DMS53 treated with DMSO at 0.1 percent for 48 hours (cell line): ENCODE measurements around the gene ORC5.
"Not testable (repeated sequence)": the region's sequence is repeated elsewhere in the genome, so short reads cannot be mapped to it uniquely, and the experiment has no call there.

Experiments used
- DNase-seq: peaks from one replicate; lab custom pipeline; 2025; ENCODE audit not compliant: unreplicated experiment; lab: John Stamatoyannopoulos, UW

ORC5 gene

DNA sequence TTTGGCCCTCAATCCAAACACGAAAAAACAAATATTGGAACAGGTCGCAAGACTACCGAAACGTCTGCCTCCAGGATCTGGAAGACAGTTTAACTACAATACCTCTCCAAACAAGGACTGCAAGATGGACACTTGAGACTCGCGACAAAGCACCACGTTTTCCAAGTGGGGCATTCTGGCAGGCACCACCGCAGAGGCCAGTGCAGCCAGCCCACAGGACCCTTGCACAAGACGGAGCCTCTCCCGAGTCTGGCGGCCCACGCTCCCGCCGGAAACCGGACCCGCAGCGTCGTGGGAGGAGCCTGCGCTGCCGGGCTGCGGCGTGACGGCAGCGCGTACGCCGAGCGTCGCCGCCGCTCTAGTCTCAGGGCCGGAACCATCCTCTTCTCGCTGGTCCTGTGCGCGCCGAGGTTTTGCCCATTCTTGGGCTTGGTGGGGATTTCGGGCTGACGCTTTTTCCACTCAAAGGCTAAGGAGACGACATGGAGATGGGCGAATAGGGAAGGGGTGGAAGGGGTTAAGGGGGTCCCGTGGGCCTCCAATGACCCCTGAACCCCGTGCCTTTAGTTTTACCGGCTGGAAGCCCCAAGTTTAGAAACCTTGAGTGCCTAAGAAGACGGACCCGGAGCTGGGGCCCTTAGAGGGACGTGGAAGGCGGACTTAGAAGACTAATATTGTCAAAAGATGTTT is at the start of gene ORC5:
TSS of gene ORC5 (minus strand) at position 283 of the 690 bp plus-strand sequence. CDS start at position 174, 109 bp downstream.
- peak; percentile 82 for DNase-seq

DNA sequence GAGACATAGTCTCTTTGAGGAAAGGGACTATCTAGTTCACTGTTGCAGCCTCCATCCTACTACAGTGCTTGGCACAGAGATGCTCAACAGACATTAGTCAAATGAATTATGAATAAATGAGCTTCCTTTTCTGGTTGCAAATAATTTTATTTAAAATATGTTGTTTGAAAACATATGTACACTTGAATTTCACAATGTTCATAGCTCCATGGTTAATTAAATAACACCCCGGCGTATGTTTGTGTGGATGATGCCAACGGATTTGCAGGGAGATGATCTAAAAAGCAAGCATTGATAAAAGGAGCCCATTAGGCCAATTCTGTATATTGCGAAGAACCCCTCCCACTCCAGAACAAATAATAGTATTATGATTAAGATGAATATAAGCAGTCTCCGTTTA is 47.8 kb upstream of the ORC5 start:
- DNase-seq, result no peak

DNA sequence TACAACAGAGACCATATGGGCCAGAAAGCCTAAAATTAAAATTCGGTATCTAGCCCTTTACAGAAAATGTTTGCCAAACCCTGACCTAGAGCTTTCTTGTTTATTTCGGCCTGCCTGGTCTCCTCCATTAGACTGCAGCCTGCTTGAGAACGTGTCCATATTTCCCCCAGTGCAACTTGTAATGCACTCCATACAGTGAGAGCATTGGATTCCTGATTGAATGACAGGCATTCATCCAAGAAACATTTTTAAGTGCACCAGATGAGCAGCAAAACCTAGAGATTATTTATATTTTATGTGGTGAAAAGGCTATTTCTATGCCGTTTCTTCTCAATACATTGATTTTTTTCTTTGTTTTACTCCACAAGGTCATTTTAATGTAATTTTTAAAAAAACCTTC is 47.4 kb upstream of the ORC5 start:
- no peak for DNase-seq

DNA sequence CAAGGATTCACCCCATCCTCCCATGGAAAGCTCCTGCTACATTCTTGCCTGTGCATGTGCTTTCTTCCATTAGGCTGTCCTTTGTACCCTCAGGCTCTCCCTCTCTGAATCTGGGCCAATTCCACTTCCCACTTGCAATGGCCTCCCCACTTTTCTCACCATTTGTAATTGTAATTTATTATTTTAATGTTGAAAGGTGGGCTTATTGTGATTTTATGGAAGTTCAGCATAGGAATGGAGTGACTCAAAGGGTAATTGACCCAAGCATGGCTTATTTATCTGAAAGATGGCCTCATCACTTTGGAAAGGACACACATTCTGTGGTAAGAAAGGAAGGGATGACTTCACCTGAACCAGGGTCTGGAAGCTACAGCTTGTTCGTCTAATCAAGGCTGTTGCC is 46.9 kb upstream of the ORC5 start:
- DNase-seq, result no peak

DNA sequence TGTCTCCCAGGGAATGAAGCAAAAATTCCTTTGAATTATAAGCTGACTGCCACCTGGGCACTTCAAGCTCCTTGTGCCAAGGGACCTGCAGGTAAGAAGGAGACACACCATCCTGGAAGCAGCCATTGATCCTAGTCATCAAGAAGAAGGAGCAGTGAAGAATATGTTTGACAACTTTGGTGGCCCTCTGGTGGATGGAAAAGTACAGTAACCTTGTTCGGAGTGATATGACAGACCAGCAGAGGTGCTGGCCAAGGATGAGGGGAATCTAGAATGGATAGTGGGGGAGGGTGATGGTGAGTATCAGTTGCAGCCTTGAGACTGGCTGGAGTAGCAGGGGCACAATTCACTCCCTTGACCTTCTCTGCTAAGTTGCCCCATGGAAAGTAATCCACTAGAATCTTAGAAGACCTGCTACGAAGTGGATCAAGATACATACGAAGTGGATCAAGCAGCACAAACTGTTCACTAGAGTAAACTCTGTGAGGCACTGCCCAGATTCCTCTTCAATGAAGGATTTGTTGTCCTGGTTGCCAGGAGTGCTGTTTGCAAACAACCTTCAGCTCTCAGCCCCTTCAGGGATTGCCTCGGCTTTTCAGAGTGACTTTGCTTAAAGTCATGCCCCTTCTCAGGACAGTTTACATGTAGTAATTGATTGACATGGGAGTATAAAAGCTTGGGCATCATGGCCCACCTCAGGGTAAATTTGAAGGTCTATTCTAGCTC is 44.8 kb upstream of the ORC5 start:
- no peak for DNase-seq

DNA sequence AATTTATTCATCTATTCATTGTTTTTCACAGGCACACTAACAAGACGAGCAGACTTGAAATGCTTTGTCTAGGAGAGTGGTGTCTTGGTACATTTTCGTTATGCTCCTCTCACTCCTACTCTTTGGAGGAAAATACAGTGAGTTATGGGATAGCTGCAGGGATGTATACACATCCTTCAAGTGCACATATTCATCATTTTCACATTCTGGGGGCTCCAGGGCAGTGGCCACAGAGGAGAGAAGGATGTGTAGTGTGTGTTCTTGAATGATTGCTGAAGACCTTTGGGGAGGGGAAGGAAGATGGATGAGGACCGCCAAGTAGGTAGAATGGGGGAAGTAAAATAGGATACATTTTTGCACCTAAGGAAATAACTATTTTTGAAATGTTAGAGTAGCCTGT is 34.8 kb upstream of the ORC5 start:
- DNase-seq, result no peak

DNA sequence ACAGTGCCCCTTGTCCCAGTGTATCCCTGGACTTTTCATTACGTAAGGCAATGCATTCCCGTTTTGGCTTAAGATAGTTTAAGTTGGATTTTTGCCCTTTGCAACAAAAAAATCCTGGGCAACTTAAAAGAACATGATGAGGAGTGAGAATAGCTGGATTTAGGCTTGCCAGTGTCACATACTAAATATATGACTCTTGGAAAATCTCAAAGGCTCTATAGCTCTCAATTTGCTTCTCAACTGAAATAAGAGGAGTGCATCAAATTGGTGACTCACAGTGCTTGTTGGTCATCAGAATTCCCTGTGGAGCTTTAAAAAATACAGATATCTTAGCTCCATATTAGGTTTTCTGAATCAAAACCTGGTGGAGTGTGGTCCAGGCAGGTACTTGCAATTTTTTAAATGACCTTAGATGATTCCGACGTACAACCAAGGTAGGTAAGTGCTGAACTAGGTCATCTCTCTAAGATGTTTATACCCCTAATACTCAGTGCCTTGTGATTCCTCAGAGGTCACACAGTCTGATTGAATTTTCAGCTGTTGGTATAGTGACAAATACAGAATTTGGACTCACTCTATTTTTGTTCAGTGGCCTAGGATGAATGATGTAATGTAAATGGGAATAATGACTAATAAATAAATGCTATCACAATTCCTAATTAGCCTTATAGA is 33.9 kb upstream of the ORC5 start:
- no peak for DNase-seq

DNA sequence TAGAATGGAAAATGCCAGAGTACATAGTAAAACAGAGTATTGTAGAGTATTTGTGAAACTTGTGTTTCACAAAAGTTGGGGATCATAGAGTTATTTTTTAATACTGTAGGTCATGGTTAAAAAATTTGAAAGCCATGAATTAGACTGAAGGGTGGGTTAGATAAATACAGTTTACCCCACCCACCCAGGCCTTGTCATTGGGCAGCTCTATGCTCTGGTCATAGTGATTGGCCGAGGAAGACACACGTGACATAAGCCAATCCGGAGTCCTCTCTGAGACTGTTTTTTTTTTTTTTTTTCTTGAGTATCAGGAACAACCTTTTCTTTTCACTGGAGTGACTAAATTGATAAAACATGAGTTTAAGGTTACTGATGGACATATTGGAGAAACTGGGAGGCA is 33.3 kb upstream of the ORC5 start:
- no peak for DNase-seq

DNA sequence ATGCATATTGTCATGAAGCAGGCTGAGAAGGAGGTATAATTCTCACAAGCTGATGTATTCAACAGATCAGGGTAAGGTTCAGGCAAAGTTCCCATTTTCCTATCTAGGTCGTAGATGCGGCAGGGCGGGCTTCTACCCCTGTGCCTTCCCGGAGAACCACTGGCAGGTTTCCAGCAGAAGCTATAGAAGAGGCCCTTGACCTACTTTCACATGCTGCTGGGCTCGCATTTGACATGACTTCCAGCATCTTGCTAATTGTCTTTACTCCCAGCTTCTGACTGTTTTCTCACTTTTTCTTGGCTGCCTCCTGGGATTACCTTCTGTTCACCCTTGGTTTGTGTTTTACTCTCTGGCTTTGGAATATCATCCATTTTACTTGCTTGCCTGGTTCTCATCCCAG is 32.6 kb upstream of the ORC5 start:
- DNase-seq, result peak; percentile 66

DNA sequence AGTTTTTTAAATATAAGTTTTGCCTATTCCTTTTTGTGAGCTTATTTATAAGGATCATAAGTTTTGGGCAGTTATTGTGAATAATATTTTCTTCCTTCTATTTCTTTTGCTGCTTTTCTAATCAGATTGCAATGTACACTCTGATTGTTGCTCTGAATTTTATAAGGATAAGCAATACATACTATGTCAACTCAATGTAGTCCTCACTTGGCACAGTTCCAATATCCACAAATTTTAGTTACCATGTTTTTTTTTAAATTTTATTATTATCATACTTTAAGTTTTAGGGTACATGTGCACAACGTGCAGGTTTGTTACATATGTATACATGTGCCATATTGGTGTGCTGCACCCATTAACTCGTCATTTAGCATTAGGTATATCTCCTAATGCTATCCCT is 27.2 kb upstream of the ORC5 start:
- not testable (repeated sequence) for DNase-seq

DNA sequence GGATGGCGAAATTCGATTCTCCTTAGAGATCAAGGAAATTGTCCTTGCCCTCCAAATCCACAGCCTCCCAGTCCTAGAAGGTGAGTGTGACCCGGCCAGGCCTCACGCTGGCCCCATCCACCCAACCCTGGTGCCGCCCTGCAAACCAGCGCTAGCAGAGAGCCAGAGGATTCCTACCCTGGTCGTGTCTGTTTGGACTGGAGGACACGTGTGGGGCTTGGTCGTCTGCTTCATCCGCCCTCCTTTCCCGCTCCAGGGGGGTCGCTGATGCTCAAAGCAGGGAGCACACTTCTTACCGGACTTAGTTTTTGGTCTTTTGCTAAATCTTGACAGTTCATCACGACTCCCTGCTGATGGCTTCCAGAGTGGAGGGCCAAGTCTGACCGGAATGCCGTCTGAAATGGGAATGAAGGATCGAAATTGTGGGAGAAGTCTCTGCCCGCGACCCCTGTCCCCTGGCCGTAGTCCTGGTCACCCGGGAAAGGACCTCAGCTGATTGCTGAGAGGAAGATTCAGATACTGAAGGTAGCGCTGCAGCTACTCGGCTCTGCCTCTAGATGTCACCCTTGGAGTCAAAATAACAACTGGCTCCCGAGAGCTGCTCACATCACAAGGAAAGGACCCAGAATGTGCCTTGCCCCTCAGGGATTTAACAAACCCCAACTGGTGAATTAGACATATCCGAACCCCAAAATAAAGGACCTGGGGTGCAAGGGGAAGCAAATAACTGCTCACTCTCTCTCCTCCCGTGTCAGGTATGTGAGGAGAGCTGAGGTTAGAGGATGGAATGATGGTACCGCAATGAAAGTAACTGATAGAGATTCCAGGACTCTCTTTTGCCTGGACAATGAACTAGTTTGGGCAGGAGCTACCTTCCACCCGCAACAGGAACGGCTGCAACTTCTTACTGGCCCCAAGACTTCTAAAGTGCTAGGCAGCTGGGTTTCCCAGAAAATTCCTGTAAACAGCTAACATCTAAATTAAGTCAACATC is 23.5 kb upstream of the ORC5 start:
- peak; percentile 76 for DNase-seq

DNA sequence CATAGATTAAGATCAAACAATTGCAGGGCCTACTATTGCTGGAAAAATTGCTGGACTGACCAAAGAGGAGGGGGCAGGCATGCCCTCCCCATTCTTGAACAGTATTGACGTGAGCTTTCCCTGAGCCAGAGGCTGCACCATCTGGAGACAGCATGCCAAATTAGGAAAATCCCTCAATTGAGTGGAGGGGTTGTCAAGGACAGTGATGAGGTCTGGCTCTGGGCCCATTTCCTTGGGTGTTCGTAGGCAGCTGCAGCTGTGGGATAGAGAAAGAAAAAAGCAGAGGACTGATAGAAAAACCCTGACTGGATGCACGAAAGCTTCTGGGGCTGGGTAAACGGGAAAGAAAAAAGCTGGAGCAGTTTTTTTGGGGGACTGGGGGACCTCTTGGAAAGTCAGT is 22.8 kb upstream of the ORC5 start:
- DNase-seq, result no peak

DNA sequence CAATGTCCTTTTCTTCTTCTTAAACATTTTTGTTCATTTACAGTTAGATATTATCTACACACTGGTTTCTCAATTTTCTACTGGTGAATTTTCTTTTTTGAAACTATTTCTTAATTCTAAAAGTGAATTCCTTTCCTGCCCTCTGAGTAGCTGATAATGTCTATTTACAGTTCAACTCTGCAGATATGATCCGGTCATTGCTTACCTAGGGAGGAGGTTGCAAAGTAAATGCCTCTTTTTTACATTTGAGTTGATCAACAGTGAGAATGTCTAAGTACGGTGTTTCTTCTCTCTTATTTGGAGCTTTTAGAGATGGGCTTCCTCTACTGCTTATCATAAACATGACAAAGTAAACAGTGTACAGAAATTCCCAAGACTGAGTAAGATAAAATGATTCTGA is 20.6 kb upstream of the ORC5 start:
- no peak for DNase-seq

DNA sequence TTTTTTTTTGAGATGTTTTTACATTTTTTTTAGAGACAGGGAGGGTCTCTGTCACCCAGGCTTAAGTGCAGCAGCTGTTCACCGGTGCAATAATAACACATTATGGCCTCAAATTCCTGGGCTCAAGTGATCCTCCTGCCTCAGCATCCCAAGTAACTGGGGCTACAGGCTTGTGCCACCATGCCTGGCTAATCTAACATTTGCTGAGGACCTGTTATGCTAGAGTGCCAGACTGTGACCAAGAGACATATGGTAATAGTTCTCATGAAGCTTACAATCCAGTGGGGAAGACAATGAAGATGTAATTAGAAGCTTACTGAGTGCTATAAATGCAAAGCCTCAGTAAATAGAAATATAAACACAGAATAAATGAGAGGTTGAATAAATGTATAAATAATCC is 17.6 kb upstream of the ORC5 start:
- no peak for DNase-seq

DNA sequence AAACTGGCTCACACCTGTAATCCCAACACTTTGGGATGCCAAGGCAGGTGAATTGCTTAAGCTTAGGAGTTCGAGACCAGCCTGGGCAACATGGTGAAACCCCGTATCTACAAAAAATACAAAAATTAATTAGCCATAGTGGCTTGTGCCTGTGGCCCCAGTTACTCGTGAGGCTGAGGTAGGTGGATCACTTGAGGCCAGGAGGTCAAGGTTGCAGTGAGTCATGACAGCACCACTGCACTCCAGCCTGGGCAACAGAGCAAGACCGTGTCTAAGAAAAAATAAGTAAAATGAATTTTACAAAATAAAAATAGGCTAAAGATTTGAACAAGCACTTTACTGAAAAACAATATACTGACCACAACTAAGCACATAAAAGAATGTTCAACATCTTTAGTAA is 9.8 kb upstream of the ORC5 start:
- DNase-seq, result no peak

DNA sequence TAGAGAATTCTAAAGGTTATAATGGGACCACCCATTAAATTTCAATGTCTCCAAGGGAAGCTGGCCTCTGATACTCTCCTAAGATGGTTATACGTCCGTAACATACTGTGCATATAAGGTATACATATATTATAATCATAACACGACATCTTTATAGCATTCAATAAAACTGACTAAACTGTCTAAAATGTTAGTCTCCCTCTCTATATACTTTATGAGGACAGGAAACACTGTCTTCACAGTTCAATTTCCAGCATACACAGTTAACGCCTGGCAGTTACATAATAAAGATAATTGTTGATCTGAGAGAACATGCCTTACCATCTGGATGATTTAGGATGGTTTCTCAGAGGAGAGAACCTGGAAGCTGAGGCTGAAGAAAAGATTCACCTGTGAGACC is 1.2 kb upstream of the ORC5 start:
- DNase-seq, result no peak

DNA sequence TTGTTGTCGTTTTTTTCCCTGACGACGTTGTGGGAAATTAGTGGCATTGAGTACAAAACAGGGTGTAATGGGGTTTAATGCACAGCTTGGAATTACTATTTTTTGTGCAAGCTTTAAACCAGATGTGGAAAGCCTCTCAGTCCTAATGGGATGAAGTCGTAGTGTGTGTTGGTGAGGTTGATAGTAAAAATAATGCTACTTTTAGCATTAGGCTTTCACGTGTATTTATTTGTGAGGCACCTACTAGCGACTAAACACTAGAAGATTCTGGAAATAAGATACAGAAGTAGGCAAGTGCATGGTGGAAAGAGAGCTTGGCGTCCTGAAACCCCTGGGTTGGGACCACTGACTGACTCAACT is 588 bp upstream of the ORC5 start:
- DNase-seq, result no peak

DNA sequence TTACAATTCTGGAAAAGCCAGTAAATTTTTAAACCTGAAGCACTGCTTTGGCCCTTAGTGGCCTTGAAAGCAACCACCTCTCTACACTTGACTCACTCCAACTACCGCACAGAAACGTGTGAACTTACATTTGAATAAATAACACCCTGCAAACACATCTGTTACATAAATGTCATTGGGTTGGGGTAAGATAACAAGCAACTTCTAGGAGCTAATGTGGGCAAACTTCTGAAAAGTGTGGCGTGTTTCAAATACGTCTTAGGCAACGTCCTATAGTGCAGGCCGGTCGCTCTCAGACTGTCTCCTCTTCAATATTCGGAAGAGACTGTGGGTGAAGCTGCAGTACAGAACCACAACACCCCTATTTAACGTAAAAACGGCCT is 474 bp downstream of the ORC5 start:
- peak; percentile 28 for DNase-seq

DNA sequence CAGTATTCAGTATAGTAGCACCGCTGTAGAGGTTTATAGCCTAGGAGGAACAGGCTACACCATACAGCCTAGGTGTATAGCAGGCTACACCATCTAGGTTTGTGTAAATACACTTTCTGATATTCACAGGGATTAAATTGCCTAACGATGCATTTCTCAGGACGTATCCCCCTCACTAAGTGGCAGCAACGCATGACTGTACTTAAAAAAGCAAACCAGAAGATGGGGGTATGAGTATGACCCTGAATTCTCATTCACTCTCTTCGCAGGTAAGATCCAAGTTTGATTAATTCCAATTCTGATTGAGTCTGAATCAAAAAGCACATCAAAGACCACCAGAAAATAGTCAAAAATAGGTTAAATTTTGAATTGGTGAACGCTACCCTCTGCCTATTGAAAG is 972 bp downstream of the ORC5 start:
- DNase-seq, result no peak

DNA sequence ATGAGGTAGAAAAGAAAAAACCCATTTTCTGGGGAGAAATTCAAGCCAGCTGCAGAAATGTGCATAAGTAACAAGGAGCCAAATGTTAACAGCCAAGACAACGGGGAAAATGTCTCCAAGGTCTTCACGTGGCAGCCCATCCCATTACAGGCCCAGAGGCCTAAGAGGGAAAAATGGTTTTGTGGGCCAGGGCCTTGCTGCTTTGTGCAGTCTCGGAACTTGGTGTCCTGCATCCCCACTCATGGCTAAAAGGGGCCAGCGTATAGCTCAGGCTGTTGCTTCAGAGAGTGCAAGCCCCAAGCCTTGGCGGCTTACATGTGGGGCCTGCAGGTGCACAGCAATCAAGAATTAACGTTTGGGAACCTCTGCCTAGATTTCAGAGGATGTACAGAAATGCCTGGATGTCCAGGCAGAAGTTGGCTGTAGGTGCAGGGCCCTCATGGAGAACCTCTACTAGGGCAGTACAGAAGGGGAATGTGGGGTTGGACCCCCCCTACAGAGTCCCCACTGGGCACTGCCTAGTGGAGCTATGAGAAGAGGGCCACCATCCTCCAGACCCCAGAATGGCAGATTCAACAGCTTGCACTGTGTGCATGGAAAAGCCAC is 9.0 kb downstream of the ORC5 start:
- no peak for DNase-seq

DNA sequence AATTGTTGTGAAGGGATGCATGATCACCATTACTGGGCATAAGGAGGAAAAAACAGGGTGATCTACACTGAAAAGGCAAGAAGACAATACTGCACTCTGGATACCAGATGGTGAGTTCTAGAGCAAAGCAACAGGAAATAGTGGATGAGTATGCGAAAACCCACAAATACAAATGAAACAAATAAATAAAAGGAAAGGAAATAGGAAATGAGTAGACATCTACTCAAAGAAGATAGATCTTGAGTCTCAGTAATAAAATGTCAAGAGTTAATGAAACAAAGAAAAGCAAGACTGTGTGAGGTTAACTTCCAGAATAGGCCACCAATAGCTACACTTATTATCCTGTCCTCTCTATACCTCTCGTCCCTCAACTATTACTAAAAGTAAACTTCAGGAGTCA is 11.7 kb downstream of the ORC5 start:
- DNase-seq, result no peak
